Measurements from ENCODE around the gene METTL23.

The METTL23 gene

DNA sequence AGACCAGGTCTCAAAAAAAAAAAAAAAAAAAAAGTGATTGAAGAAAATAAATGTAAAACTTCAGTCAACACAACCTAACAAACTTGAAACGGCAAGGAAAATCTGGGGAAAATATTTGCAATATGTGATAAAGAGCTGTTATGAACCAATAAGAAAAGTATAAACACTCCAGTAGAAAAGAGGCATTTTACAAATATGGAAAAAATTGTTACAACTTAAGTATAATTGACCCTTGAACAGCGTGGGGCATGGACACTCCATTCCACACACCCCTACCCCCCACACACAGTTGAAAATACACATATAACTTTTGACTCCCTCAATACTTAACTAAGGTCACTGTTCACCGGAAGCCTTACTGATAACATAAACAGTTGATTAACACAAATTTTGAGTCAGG is 31.9 kb downstream of the METTL23 start:
- Histone ChIP-seq H3K9ac (ENCODE audit: low read depth in 1 of 2, low read length in 2 of 2) (no peak overlapping the region), H3K36me3 (ENCODE audit: control insufficient read depth in 1 of 2, insufficient read depth in 2 of 2, low read length in 2 of 2) (peaks cover 0 to 15% of the 10 kb centered on the region in 2 donors)

DNA sequence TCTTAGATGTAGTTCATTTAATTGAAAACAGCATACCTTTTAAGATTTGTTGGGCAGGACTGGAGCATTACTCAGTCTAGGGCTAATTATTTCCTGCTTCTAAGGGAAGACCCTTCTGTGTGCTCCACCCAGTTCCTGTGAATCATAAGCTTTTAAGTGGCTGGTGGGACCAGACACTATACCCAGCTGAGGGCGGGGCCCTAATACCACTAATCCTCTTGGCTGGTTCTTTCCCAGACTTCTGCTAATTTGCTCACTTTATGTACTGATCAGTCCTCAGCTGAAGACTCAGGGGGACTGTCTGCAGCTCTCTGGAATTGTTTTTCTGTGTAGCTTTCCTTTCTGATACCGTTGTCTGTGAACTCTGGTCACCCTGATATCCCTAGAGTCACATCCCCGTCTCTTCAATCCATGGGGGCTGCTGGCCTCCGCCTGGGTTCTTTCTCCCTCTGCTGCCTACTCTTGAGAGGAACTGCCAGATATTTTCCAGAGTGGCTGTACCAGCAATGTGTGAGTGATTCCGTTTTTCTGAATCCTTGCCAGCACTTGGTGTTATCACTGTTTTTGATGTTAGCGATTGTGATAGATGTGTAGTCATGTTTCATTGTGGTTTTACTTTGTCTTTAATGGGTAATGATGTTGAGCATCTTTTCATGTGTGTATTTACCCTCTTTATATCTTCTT is 46.3 kb downstream of the METTL23 start:
- Histone ChIP-seq H3K27ac (ENCODE audit: low read depth, low read length) (no peak overlapping the region), H3K9me3 (ENCODE audit: control insufficient read depth in 1 of 2, low read length in 2 of 2) (no peaks in the 10 kb centered on the region), H3K36me3 (ENCODE audit: control insufficient read depth in 1 of 2, insufficient read depth in 2 of 2, low read length in 2 of 2) (peaks cover 14 to 28% of the 10 kb centered on the region in 2 donors), H3K9ac (ENCODE audit: low read depth in 1 of 2, low read length in 2 of 2) (no peak overlapping the region), H3K27me3 (ENCODE audit: control insufficient read depth in 1 of 2, insufficient read depth in 2 of 2, low read length in 2 of 2) (no peaks in the 10 kb centered on the region), H3K4me1 (ENCODE audit: control insufficient read depth in 1 of 2, insufficient read depth in 2 of 2, low read length in 2 of 2) (no peaks in the 10 kb centered on the region), H3K4me3 (ENCODE audit: low read depth in 1 of 2, low read length in 2 of 2) (no peak overlapping the region)

More for the DNA sequence above, 31.9 kb downstream of the METTL23 start:
- Histone ChIP-seq H3K4me1 (ENCODE audit: control insufficient read depth in 1 of 2, insufficient read depth in 2 of 2, low read length in 2 of 2) (no peaks in the 10 kb centered on the region), H3K27me3 (ENCODE audit: control insufficient read depth in 1 of 2, insufficient read depth in 2 of 2, low read length in 2 of 2) (no peaks in the 10 kb centered on the region), H3K9me3 (ENCODE audit: control insufficient read depth in 1 of 2, low read length in 2 of 2) (no peaks in the 10 kb centered on the region), H3K27ac (ENCODE audit: low read depth, low read length) (no peak overlapping the region), H3K4me3 (ENCODE audit: low read depth in 1 of 2, low read length in 2 of 2) (no peak overlapping the region)

DNA sequence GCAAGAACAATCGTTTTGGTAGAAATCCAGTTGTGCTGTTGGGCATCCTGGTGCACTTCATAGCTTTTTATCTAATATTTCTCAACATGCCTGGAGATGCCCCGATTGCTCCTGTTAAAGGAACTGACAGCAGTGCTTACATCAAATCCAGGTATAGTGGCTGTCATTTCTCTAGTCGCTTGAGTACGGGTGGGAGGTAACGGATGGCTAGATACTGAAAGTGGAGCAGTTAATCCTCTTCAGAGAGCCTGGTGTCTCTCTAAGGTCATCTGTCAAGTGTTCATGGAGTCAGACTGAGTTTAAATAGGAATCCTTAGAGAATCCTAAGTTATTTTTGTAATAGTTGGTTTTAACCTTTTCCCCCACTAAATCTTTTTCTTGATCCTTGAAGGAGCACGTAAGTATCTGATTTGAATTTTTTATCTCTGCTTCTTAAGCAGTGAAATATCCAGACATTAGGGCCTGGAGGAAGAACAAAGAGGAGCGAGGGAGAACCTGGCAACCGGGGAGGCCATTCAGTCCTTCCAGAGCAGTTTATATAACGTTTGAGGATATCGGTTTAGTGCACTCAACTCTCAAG is 48.5 kb downstream of the METTL23 start:
- H3K4me3 ChIP-seq (ENCODE audit: low read depth in 1 of 2, low read length in 2 of 2), result no peak overlapping the region
- H3K9ac ChIP-seq (ENCODE audit: low read depth in 1 of 2, low read length in 2 of 2), result no peak overlapping the region
- no peaks in the 10 kb centered on the region for H3K27me3 ChIP-seq (ENCODE audit: control insufficient read depth in 1 of 2, insufficient read depth in 2 of 2, low read length in 2 of 2)
- peaks cover 18 to 36% of the 10 kb centered on the region in 2 donors for H3K36me3 ChIP-seq (ENCODE audit: control insufficient read depth in 1 of 2, insufficient read depth in 2 of 2, low read length in 2 of 2)
- H3K4me1 ChIP-seq (ENCODE audit: control insufficient read depth in 1 of 2, insufficient read depth in 2 of 2, low read length in 2 of 2), result no peaks in the 10 kb centered on the region
- no peaks in the 10 kb centered on the region for H3K9me3 ChIP-seq (ENCODE audit: control insufficient read depth in 1 of 2, low read length in 2 of 2)
- no peak overlapping the region for H3K27ac ChIP-seq (ENCODE audit: low read depth, low read length)

DNA sequence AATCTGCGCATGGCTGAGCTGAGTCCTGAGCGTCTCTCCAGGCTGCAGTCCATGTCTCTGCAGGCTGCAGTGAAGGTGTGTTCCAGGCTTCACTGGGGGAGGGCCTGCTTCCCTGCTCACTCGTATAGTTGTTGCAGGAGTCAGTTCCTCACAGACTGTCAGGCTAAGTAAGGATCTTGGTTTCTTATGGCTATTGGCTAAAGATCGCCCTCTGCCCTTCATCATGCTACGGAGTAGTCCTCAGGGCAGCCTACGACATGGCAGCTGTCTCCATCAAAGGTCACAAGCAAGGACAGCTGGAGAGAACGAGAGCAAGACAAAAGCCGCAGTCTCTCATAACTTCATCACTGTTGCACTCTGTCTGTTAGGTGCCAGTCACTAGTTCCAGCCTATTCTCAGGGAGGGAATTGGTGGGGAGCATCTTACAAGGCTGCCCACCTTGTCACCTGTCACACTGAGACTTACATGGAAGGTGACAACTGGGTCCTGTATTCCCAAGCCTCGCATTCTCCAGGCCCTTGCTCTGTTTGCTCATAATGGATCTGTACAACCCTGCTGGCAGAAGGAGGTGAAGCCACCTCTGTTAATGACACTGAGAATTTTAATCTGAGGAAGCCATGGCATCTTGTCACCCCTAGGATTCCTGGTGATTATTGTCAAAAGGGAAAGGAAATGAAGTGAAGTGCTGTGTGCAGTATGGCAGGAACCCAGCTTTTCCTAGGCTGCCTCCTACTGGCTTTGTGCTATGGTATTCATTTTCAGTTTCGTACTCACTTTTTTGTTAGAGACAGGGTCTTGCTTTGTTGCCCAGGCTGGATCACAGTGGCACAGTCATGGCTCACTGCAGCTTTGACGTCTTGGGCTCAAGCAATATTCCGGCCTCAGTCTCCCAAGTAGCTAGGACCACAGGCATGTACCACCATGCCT is 54.7 kb downstream of the METTL23 start:
- H3K9ac ChIP-seq (ENCODE audit: low read depth in 1 of 2, low read length in 2 of 2), result no peak overlapping the region
- peaks cover 14 to 17% of the 10 kb centered on the region in 2 donors for H3K36me3 ChIP-seq (ENCODE audit: control insufficient read depth in 1 of 2, insufficient read depth in 2 of 2, low read length in 2 of 2)

DNA sequence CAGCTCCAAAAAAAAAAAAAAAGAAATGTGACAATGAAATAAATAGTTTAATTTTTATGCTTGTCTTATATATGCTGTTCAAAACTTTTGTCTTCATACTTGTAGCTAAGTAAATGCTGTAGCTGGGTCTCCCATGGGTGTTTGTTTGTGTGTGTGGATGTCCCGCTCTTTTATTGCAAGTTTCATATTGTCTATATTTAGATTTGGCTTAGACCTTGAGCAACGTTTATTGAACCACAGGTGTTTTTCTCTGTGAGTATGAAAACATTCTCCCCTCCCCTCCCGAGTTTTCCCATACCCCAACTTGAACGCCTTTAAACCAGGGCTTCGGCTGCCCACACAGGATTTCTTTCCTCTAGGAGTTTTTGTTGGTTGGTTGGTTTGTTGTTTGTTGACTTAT is 56.5 kb downstream of the METTL23 start:
- H3K27ac ChIP-seq (ENCODE audit: low read depth, low read length), result no peak overlapping the region
- no peaks in the 10 kb centered on the region for H3K27me3 ChIP-seq (ENCODE audit: control insufficient read depth in 1 of 2, insufficient read depth in 2 of 2, low read length in 2 of 2)
- no peak overlapping the region for H3K9ac ChIP-seq (ENCODE audit: low read depth in 1 of 2, low read length in 2 of 2)
- no peak overlapping the region for H3K4me3 ChIP-seq (ENCODE audit: low read depth in 1 of 2, low read length in 2 of 2)
- H3K36me3 ChIP-seq (ENCODE audit: control insufficient read depth in 1 of 2, insufficient read depth in 2 of 2, low read length in 2 of 2), result peaks cover 11% of the 10 kb centered on the region in 2 donors
- no peaks in the 10 kb centered on the region for H3K9me3 ChIP-seq (ENCODE audit: control insufficient read depth in 1 of 2, low read length in 2 of 2)
- H3K4me1 ChIP-seq (ENCODE audit: control insufficient read depth in 1 of 2, insufficient read depth in 2 of 2, low read length in 2 of 2), result no peaks in the 10 kb centered on the region

More for the DNA sequence above, 54.7 kb downstream of the METTL23 start:
- Histone ChIP-seq H3K27me3 (ENCODE audit: control insufficient read depth in 1 of 2, insufficient read depth in 2 of 2, low read length in 2 of 2) (no peaks in the 10 kb centered on the region), H3K9me3 (ENCODE audit: control insufficient read depth in 1 of 2, low read length in 2 of 2) (no peaks in the 10 kb centered on the region), H3K4me3 (ENCODE audit: low read depth in 1 of 2, low read length in 2 of 2) (no peak overlapping the region), H3K27ac (ENCODE audit: low read depth, low read length) (no peak overlapping the region), H3K4me1 (ENCODE audit: control insufficient read depth in 1 of 2, insufficient read depth in 2 of 2, low read length in 2 of 2) (no peaks in the 10 kb centered on the region)
